SK-N-SH (cell line): ENCODE measurements around the gene DCLK1. TPM values are rescaled to one million over a fixed set of nuclear protein-coding genes. Genes with fewer than 3 reads are reported as not detected.

Experiments used
- CTCF ChIA-PET: fragments of 300-600, 350-600 bp; formaldehyde crosslinking; extraction: SDS; loops from one replicate; lab custom pipeline; 2021; lab: Yijun Ruan, JAX
- POLR2A ChIA-PET: fragments of 350-600 bp; sonication (Branson Sonifier 250); formaldehyde crosslinking; extraction: SDS; loops from one replicate; lab custom pipeline; 2020; ENCODE audit warnings: antibody characterized with exemption, inconsistent platforms; lab: Yijun Ruan, JAX
- DNase-seq: peaks from one replicate; pipeline ENCODE4 v3.0.0; 2012
- H2AFZ ChIP-seq: fragments of 200-600 bp; sonication (generic); 2 replicates; pipeline ENCODE4 v1.8.1; 2016; ENCODE audit warnings: antibody characterized with exemption, mild to moderate bottlenecking, low read depth
- H3F3A ChIP-seq: fragments of 200-600 bp; sonication (generic); replicated peaks from 2 replicates; pipeline ENCODE3; 2016; ENCODE audit warnings: antibody characterized with exemption, mild to moderate bottlenecking; ENCODE audit not compliant: insufficient read depth
- H3K27ac ChIP-seq, 2 experiments: fragments of 200-500 bp in 1 of 2; fragments of 200-600 bp in 1 of 2; sonication (Bioruptor generic) in 1 of 2; sonication (generic), shearing (Covaris generic) in 1 of 2; 2 replicates each; pipeline versions ENCODE4 v1.5.1 to v1.6.1; 2014 to 2016; ENCODE audit warnings: low read depth in 2 of 2, inconsistent platforms in 1 of 2, low read length in 1 of 2, mild to moderate bottlenecking in 1 of 2, mixed read lengths in 1 of 2
- H3K27me3 ChIP-seq: fragments of 200-600 bp; sonication (generic), shearing (Covaris generic); 2 replicates; pipeline ENCODE4 v1.6.1; 2016; ENCODE audit warnings: mixed run types; ENCODE audit not compliant: insufficient read depth
- H3K36me3 ChIP-seq, 2 experiments: fragments of 200-500 bp in 1 of 2; fragments of 200-600 bp in 1 of 2; sonication (Bioruptor generic) in 1 of 2; sonication (generic) in 1 of 2; replicated peaks in 1 of 2; 2 replicates each; pipeline versions ENCODE3 to v1.5.1; 2014 to 2016; ENCODE audit warnings: low read length in 1 of 2, mild to moderate bottlenecking in 1 of 2; ENCODE audit not compliant: insufficient read depth in 2 of 2, control insufficient read depth in 1 of 2
- H3K4me1 ChIP-seq, 2 experiments: fragments of 200-500 bp in 1 of 2; fragments of 200-600 bp in 1 of 2; sonication (Bioruptor generic) in 1 of 2; sonication (generic), shearing (Covaris generic) in 1 of 2; 2 replicates each; pipeline versions ENCODE4 v1.5.1 to v1.6.1; 2014 to 2016; ENCODE audit warnings: low read depth in 1 of 2, low read length in 1 of 2, mixed run types in 1 of 2; ENCODE audit not compliant: insufficient read depth in 2 of 2, control insufficient read depth in 1 of 2
- H3K4me2 ChIP-seq: fragments of 200-600 bp; sonication (generic), shearing (Covaris generic); 2 replicates; pipeline ENCODE4 v1.6.1; 2017; ENCODE audit warnings: mixed run types
- H3K4me3 ChIP-seq, 2 experiments: fragments of 200-500 bp in 1 of 2; fragments of 200-600 bp in 1 of 2; sonication (Bioruptor generic) in 1 of 2; sonication (generic), shearing (Covaris generic) in 1 of 2; 2 replicates each; pipeline versions ENCODE4 v1.5.1 to v1.8.1; 2014 to 2016; ENCODE audit warnings: low read depth in 2 of 2, inconsistent platforms in 1 of 2, low read length in 1 of 2, mild to moderate bottlenecking in 1 of 2, mixed read lengths in 1 of 2, moderate library complexity in 1 of 2
- H3K79me2 ChIP-seq: fragments of 200-600 bp; sonication (generic); 2 replicates; pipeline ENCODE4 v1.8.1; 2017; ENCODE audit warnings: mild to moderate bottlenecking; ENCODE audit not compliant: insufficient read depth
- H3K9ac ChIP-seq: fragments of 200-600 bp; sonication (generic); 2 replicates; pipeline ENCODE4 v1.6.1; 2017; ENCODE audit warnings: mixed run types
- H3K9me2 ChIP-seq: fragments of 200-600 bp; sonication (generic); 2 replicates; pipeline ENCODE4 v1.6.1; 2017; ENCODE audit warnings: mixed run types
- H3K9me3 ChIP-seq: fragments of 200-600 bp; sonication (generic); 2 replicates; pipeline ENCODE4 v1.6.1; 2017; ENCODE audit warnings: mixed run types, mild to moderate bottlenecking, moderate library complexity
- H4K20me1 ChIP-seq: fragments of 200-600 bp; sonication (generic); 2 replicates; pipeline ENCODE4 v1.6.1; 2017; ENCODE audit warnings: mild to moderate bottlenecking, mixed run types; ENCODE audit not compliant: insufficient read depth
- CHD2 ChIP-seq: fragments of 150-350 bp; IDR thresholded peaks from 2 replicates; pipeline ENCODE4 v1.6.1; 2018; ENCODE audit warnings: low read length; ENCODE audit not compliant: partially characterized antibody
- EP300 ChIP-seq, 2 experiments: IDR thresholded peaks; 2 replicates each; pipeline versions ENCODE4 v1.4.0 to v1.6.1; 2012; ENCODE audit warnings: borderline replicate concordance in 1 of 2, low read depth in 1 of 2, low read length in 1 of 2
- EZH2phosphoT487 ChIP-seq: fragments of 200-600 bp; sonication (generic); IDR thresholded peaks from 2 replicates; pipeline ENCODE4 v1.6.1; 2017; ENCODE audit warnings: low read depth, mixed run types, mild to moderate bottlenecking, antibody characterized with exemption, moderate library complexity, borderline replicate concordance
- FOSL2 ChIP-seq: IDR thresholded peaks from 2 replicates; pipeline ENCODE4 v1.4.0; 2012; ENCODE audit warnings: low read depth, mild to moderate bottlenecking, moderate library complexity, borderline replicate concordance
- GATA2 ChIP-seq: sonication (generic); formaldehyde crosslinking; IDR thresholded peaks from 2 replicates; pipeline ENCODE4 v1.5.0; 2020; ENCODE audit warnings: mild to moderate bottlenecking, missing genetic modification reagents
- JUND ChIP-seq: IDR thresholded peaks from 2 replicates; pipeline ENCODE4 v1.4.0; 2012
- MXI1 ChIP-seq: IDR thresholded peaks from 2 replicates; pipeline ENCODE4 v1.6.1; 2012; ENCODE audit warnings: mild to moderate bottlenecking, low read depth, low read length, improper control_type of control experiment
- NFIC ChIP-seq: IDR thresholded peaks from 2 replicates; pipeline ENCODE4 v1.4.0; 2012; ENCODE audit warnings: borderline replicate concordance
- RAD21 ChIP-seq: IDR thresholded peaks from 2 replicates; pipeline ENCODE4 v1.6.1; 2012; ENCODE audit warnings: mild to moderate bottlenecking, low read length
- SIN3A ChIP-seq: IDR thresholded peaks from 2 replicates; pipeline ENCODE4 v1.6.1; 2012; ENCODE audit warnings: low read depth, mild to moderate bottlenecking, low read length, moderate library complexity, borderline replicate concordance
- SMC3 ChIP-seq: IDR thresholded peaks from 2 replicates; pipeline ENCODE4 v1.6.1; 2012; ENCODE audit warnings: low read depth, low read length, improper control_type of control experiment
- TEAD4 ChIP-seq: IDR thresholded peaks from 2 replicates; pipeline ENCODE4 v1.4.0; 2012; ENCODE audit warnings: mild to moderate bottlenecking, borderline replicate concordance; ENCODE audit not compliant: insufficient read depth
- ZBTB33 ChIP-seq: IDR thresholded peaks from 2 replicates; pipeline ENCODE4 v1.4.0; 2012; ENCODE audit warnings: low read depth, borderline replicate concordance
- WGBS: methylation state at CpG from one replicate; pipeline ENCODE4 v1.1.6; 2017; ENCODE audit warnings: low lambda C conversion rate; 5-methylcytosine and 5-hydroxymethylcytosine counted together
- polyA plus RNA-seq, 3 experiments: library from polyadenylated mRNA; depleted of rRNA; stranded (reverse); fragments of >200 nt; gene quantifications; 2 replicates each; pipeline ENCODE4 v1.2.3, GENCODE V29; 2012
- TF ChIP-seq, protein P1 (sequence below): fragments of 150-350 bp; IDR thresholded peaks from 2 replicates; pipeline ENCODE4 v1.6.1; 2016; ENCODE audit warnings: mild to moderate bottlenecking, low read depth, low read length

DCLK1 gene
- polyA plus RNA-seq, 1 of the 3 experiments (the other 2 are of a cell fraction): 1.1 TPM

- H3K9me3 ChIP-seq: no peaks in the 10 kb centered on the region
- peaks cover 0 to 23% of the 10 kb centered on the region in 2 experiments; a peak in 2 of 4 replicates for H3K4me1 ChIP-seq
- POLR2A ChIA-PET: interaction anchor here (0.8 to 1.2 kb wide), 2 partner anchors 172 to 303 kb away, joined by 3 read pairs; no protein-coding TSS in a partner anchor
- CTCF ChIA-PET: interaction anchor here (0.9 to 1.6 kb wide), 4 partner anchors 8 to 128 kb away, joined by 3 to 6 read pairs (median 3); no protein-coding TSS in a partner anchor
- H4K20me1 ChIP-seq: no peaks in the 10 kb centered on the region
- H3K4me2 ChIP-seq: no peak overlapping the region
- H3K36me3 ChIP-seq: no peaks in the 10 kb centered on the region
- H3K79me2 ChIP-seq: no peaks in the 10 kb centered on the region
- H2AFZ ChIP-seq: no peak overlapping the region
- H3K27me3 ChIP-seq: no peaks in the 10 kb centered on the region
- H3F3A ChIP-seq: no peaks in the 10 kb centered on the region
- TF ChIP-seq TEAD4 (no peak), NFIC (no peak), JUND (no peak), SIN3A (no peak), RAD21 (no peak), MXI1 (no peak), FOSL2 (no peak), ZBTB33 (no peak), SMC3 (no peak), CHD2 (no peak), EZH2phosphoT487 (no peak)
- TF ChIP-seq, protein P1, sequence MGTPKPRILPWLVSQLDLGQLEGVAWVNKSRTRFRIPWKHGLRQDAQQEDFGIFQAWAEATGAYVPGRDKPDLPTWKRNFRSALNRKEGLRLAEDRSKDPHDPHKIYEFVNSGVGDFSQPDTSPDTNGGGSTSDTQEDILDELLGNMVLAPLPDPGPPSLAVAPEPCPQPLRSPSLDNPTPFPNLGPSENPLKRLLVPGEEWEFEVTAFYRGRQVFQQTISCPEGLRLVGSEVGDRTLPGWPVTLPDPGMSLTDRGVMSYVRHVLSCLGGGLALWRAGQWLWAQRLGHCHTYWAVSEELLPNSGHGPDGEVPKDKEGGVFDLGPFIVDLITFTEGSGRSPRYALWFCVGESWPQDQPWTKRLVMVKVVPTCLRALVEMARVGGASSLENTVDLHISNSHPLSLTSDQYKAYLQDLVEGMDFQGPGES: no peak
- H3K9ac ChIP-seq: no peak overlapping the region
- no peaks in the 10 kb centered on the region for H3K9me2 ChIP-seq
- no peak for DNase-seq
- peak overlapping the region in 1 of 2 experiments; percentile 74; a peak in 2 of 4 replicates for H3K27ac ChIP-seq
- 80% methylated on average over 7 of the region's 7 CpGs for WGBS
- H3K4me3 ChIP-seq: no peak overlapping the region
These were observed 349.9 kb downstream of the DCLK1 start for GRCh38 chr13:35781036-35782000.

DNA sequence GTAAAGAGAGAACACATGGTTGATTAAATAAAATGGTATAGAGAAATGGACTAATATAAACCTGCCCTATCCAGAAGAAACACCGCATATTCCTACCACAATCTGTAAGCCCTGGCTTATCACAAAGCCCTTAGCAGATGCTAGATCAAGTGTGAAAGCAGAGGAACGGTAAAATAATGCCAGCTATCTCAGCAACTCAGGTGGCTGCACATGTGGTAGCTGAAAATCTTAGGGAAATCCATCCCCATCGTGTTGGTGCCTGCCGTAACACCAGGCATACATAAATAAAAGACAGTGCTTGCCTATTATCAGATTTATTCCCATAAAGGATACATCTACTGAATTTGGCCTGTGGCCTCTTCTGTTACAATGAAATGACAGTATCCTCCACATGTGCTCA, 350.6 kb downstream of the DCLK1 start:
- CTCF ChIA-PET: interaction anchor here (0.9 to 1.6 kb wide), 3 partner anchors 8 to 57 kb away, joined by 3 to 6 read pairs (median 3); no protein-coding TSS in a partner anchor
- 67% methylated on average over 4 of the region's 4 CpGs for WGBS

More for the DNA sequence above, 350.6 kb downstream of the DCLK1 start:
- Histone ChIP-seq H3K27ac (peak overlapping the region in 1 of 2 experiments; percentile 74; a peak in 2 of 4 replicates), H3K9me2 (no peaks in the 10 kb centered on the region), H3K9me3 (no peaks in the 10 kb centered on the region), H3K9ac (no peak overlapping the region), H3K4me2 (no peak overlapping the region), H3K4me1 (peaks cover 0 to 20% of the 10 kb centered on the region in 2 experiments; a peak in 2 of 4 replicates), H3K4me3 (no peak overlapping the region), H3K27me3 (no peaks in the 10 kb centered on the region), H3K79me2 (no peaks in the 10 kb centered on the region), H4K20me1 (no peaks in the 10 kb centered on the region), H3K36me3 (no peaks in the 10 kb centered on the region), H3F3A (no peaks in the 10 kb centered on the region), H2AFZ (no peak overlapping the region)
- TF ChIP-seq GATA2 (CRISPR knock-in tag) (peak; percentile 57), EP300 (IDR thresholded peaks at IDR 0.05; ENCODE audit: borderline replicate concordance in 1 of 2, low read depth in 1 of 2, low read length in 1 of 2) (peak in 1 of 2 experiments; percentile 30; a peak in 1 of 4 replicates), NFIC (no peak)
- POLR2A ChIA-PET: interaction anchor here (1.2 kb wide), 1 partner anchor 303 kb away, joined by 3 read pairs; no protein-coding TSS in a partner anchor
- DNase-seq: no peak
